H9 (cell line): ENCODE measurements around the gene CHAC2. TPM values are rescaled to one million over a fixed set of nuclear protein-coding genes. Genes with fewer than 3 reads are reported as not detected.
A peak's percentile ranks its signal among the peaks of the same experiment; 100 is the strongest.

ENCODE experiments used
- DNase-seq: peaks from one replicate; pipeline ENCODE4 v3.0.0-alpha.2; 2017
- H2AFZ ChIP-seq: one replicate; pipeline ENCODE4 v1.6.1; 2013; ENCODE audit warnings: mild to moderate bottlenecking, low read length, control low read depth, moderate library complexity
- H2AK5ac ChIP-seq: 2 replicates; pipeline ENCODE4 v1.6.1; 2013; ENCODE audit warnings: low read length, control low read depth, mixed read lengths; ENCODE audit not compliant: insufficient read length
- H2BK120ac ChIP-seq: one replicate; pipeline ENCODE4 v1.6.1; 2013; ENCODE audit warnings: low read depth, mild to moderate bottlenecking, low read length, control low read depth, inconsistent platforms; ENCODE audit not compliant: poor library complexity, severe bottlenecking
- H2BK12ac ChIP-seq: 2 replicates; pipeline ENCODE4 v1.6.1; 2013; ENCODE audit warnings: low read length, control low read depth, mixed read lengths, low read depth; ENCODE audit not compliant: insufficient read length
- H2BK15ac ChIP-seq: 2 replicates; pipeline ENCODE4 v1.6.1; 2013; ENCODE audit warnings: low read depth, low read length, control low read depth
- H2BK20ac ChIP-seq: one replicate; pipeline ENCODE4 v1.6.1; 2013; ENCODE audit warnings: low read depth, mild to moderate bottlenecking, low read length, control low read depth, inconsistent platforms; ENCODE audit not compliant: poor library complexity, severe bottlenecking
- H2BK5ac ChIP-seq: 2 replicates; pipeline ENCODE4 v1.6.1; 2013; ENCODE audit warnings: low read length, control low read depth, mixed read lengths; ENCODE audit not compliant: insufficient read length
- H3K14ac ChIP-seq: 2 replicates; pipeline ENCODE4 v1.6.1; 2013; ENCODE audit warnings: low read length, control low read depth; ENCODE audit not compliant: insufficient read depth
- H3K18ac ChIP-seq: 2 replicates; pipeline ENCODE4 v1.6.1; 2013; ENCODE audit warnings: low read depth, mild to moderate bottlenecking, mixed read lengths, low read length, control low read depth; ENCODE audit not compliant: insufficient read length
- H3K23ac ChIP-seq: 2 replicates; pipeline ENCODE4 v1.6.1; 2013; ENCODE audit warnings: low read length, control low read depth, mixed read lengths, low read depth; ENCODE audit not compliant: insufficient read length
- H3K23me2 ChIP-seq: 2 replicates; pipeline ENCODE4 v1.6.1; 2013; ENCODE audit warnings: low read depth, mild to moderate bottlenecking, mixed read lengths, low read length, control low read depth; ENCODE audit not compliant: insufficient read length, poor library complexity, severe bottlenecking
- H3K27ac ChIP-seq: 2 replicates; pipeline ENCODE4 v1.5.1; 2013; ENCODE audit warnings: low read length, control low read depth, mixed read lengths, low read depth; ENCODE audit not compliant: insufficient read length
- H3K27me3 ChIP-seq: 2 replicates; pipeline ENCODE4 v1.6.1; 2013; ENCODE audit warnings: low read length, control low read depth, inconsistent platforms; ENCODE audit not compliant: insufficient read depth
- H3K4ac ChIP-seq: 2 replicates; pipeline ENCODE4 v1.6.1; 2013; ENCODE audit warnings: low read depth, mild to moderate bottlenecking, control low read depth, inconsistent platforms, low read length, moderate library complexity
- H3K4me1 ChIP-seq: 2 replicates; pipeline ENCODE4 v1.6.1; 2013; ENCODE audit warnings: low read length, control low read depth, inconsistent platforms; ENCODE audit not compliant: insufficient read depth
- H3K4me2 ChIP-seq: 2 replicates; pipeline ENCODE4 v1.6.1; 2013; ENCODE audit warnings: low read length, control low read depth, mixed read lengths; ENCODE audit not compliant: insufficient read length, insufficient read depth
- H3K56ac ChIP-seq: 2 replicates; pipeline ENCODE4 v1.6.1; 2013; ENCODE audit warnings: low read depth, mild to moderate bottlenecking, mixed read lengths, low read length, control low read depth; ENCODE audit not compliant: insufficient read length
- H3K79me1 ChIP-seq: 2 replicates; pipeline ENCODE4 v1.6.1; 2013; ENCODE audit warnings: low read depth, mild to moderate bottlenecking, moderate library complexity, low read length, control low read depth, inconsistent platforms; ENCODE audit not compliant: insufficient read depth, poor library complexity, severe bottlenecking
- H3K79me2 ChIP-seq: 2 replicates; pipeline ENCODE4 v1.6.1; 2013; ENCODE audit warnings: low read length, control low read depth, inconsistent platforms; ENCODE audit not compliant: insufficient read depth
- H3K9ac ChIP-seq: 2 replicates; pipeline ENCODE4 v1.6.1; 2013; ENCODE audit warnings: low read length, control low read depth, mixed read lengths; ENCODE audit not compliant: insufficient read length; ENCODE audit errors: extremely low read depth
- H3K9me3 ChIP-seq: one replicate; pipeline ENCODE4 v1.6.1; 2013; ENCODE audit warnings: low read depth, low read length, inconsistent platforms; ENCODE audit not compliant: control insufficient read depth
- H3T11ph ChIP-seq: one replicate; pipeline ENCODE4 v1.6.1; 2013; ENCODE audit warnings: mild to moderate bottlenecking, low read length, control low read depth, inconsistent platforms
- H4K20me1 ChIP-seq: one replicate; pipeline ENCODE4 v1.6.1; 2013; ENCODE audit not compliant: control insufficient read depth, insufficient read length, insufficient read depth
- H4K5ac ChIP-seq: 2 replicates; pipeline ENCODE4 v1.6.1; 2013; ENCODE audit warnings: low read depth, mild to moderate bottlenecking, mixed read lengths, low read length, control low read depth; ENCODE audit not compliant: insufficient read length
- H4K8ac ChIP-seq: replicated peaks from 2 replicates; pipeline ENCODE4 v1.6.1; 2013; ENCODE audit warnings: low read length, control low read depth, mixed read lengths, low read depth; ENCODE audit not compliant: insufficient read length
- H4K91ac ChIP-seq: 2 replicates; pipeline ENCODE4 v1.6.1; 2013; ENCODE audit warnings: low read depth, mild to moderate bottlenecking, moderate library complexity, mixed read lengths, low read length, control low read depth; ENCODE audit not compliant: insufficient read length
- H3K27ac Mint-ChIP-seq, 3 experiments: 2 replicates in 2 of 3; 3 replicates in 1 of 3; pipeline ENCODE4 v1.8.0; 2020 to 2021; ENCODE audit warnings: mixed read lengths in 3 of 3, mild to moderate bottlenecking in 1 of 3, moderate library complexity in 1 of 3
- H3K27me3 Mint-ChIP-seq: 2 replicates; pipeline ENCODE4 v1.8.0; 2021; ENCODE audit warnings: low read depth, mild to moderate bottlenecking, moderate library complexity, mixed read lengths
- H3K36me3 Mint-ChIP-seq, 3 experiments: 2 replicates in 2 of 3; 3 replicates in 1 of 3; pipeline ENCODE4 v1.8.0; 2020 to 2021; ENCODE audit warnings: low read depth in 3 of 3, mixed read lengths in 3 of 3; ENCODE audit not compliant: insufficient read depth in 1 of 3
- H3K4me1 Mint-ChIP-seq, 2 experiments: 2 replicates each; pipeline ENCODE4 v1.8.0; 2020; ENCODE audit warnings: mixed read lengths in 2 of 2
- H3K4me3 Mint-ChIP-seq, 2 experiments: 2 replicates in 1 of 2; 3 replicates in 1 of 2; pipeline ENCODE4 v1.8.0; 2020 to 2021; ENCODE audit warnings: mild to moderate bottlenecking in 2 of 2, mixed read lengths in 2 of 2, moderate library complexity in 1 of 2
- H3K9me3 Mint-ChIP-seq, 2 experiments: 2 replicates in 1 of 2; 3 replicates in 1 of 2; pipeline ENCODE4 v1.8.0; 2020; ENCODE audit warnings: mild to moderate bottlenecking in 2 of 2, mixed read lengths in 2 of 2, moderate library complexity in 1 of 2
- WGBS: extraction: QIAGEN DNeasy Blood & Tissue Kit; methylation state at CpG from one replicate; pipeline ENCODE4 v1.1.7; 2013; ENCODE audit warnings: missing lambda C conversion rate, low lambda C conversion rate, mixed read lengths; ENCODE audit not compliant: insufficient read length; ENCODE audit errors: extremely low coverage; 5-methylcytosine and 5-hydroxymethylcytosine counted together
- total RNA-seq: library from RNA; stranded (reverse); gene quantifications from 2 replicates; pipeline ENCODE4 v1.2.1, GENCODE V29; 2021
- TF ChIP-seq, protein P1 (sequence below): fragments of 200-600 bp; sonication (generic); conservative IDR thresholded peaks from 3 replicates; pipeline ENCODE4 v1.8.0; 2021; ENCODE audit warnings: antibody characterized with exemption, mild to moderate bottlenecking

Gene CHAC2
- total RNA-seq, 1 experiment from 2014 or later: 11.3 TPM

GRCh38 chr2:53725662-53726061, 41.9 kb upstream of the CHAC2 start:
- Histone ChIP-seq H2BK5ac (no peak overlapping the region), H3K27ac (no peak overlapping the region), H3K4me1 (no peaks in the 10 kb centered on the region), H3K9ac (no peak overlapping the region), H4K20me1 (no peaks in the 10 kb centered on the region), H3K4me2 (no peak overlapping the region), H3K27me3 (no peaks in the 10 kb centered on the region), H2BK20ac (no peak overlapping the region), H3K14ac (no peak overlapping the region), H3K4ac (no peak overlapping the region), H4K91ac (no peak overlapping the region), H3K23me2 (no peaks in the 10 kb centered on the region), H3T11ph (no peak overlapping the region), H2BK15ac (no peak overlapping the region), H4K8ac (no peak overlapping the region), H2AK5ac (no peak overlapping the region), H3K9me3 (no peaks in the 10 kb centered on the region), H3K56ac (no peak overlapping the region), H3K23ac (no peak overlapping the region), H2BK12ac (no peak overlapping the region), H4K5ac (no peak overlapping the region), H3K79me2 (no peaks in the 10 kb centered on the region), H3K18ac (no peak overlapping the region), H2BK120ac (no peak overlapping the region), H3K79me1 (no peaks in the 10 kb centered on the region), H2AFZ (no peak overlapping the region)
- H3K27ac Mint-ChIP-seq: peak overlapping the region in 1 of 3 experiments; percentile 40; a peak in 2 of 7 replicates
- no peaks in the 10 kb centered on the region for H3K27me3 Mint-ChIP-seq
- peaks cover 9% of the 10 kb centered on the region in 2 experiments for H3K4me1 Mint-ChIP-seq
- peaks cover 17 to 27% (median 23%) of the 10 kb centered on the region in 3 experiments for H3K36me3 Mint-ChIP-seq
- H3K9me3 Mint-ChIP-seq: peaks cover 2 to 3% of the 10 kb centered on the region in 2 experiments; a peak in 4 of 5 replicates
- no peak overlapping the region for H3K4me3 Mint-ChIP-seq
- no CpG with 5 or more reads among the region's 4 CpGs for WGBS
- no peak for DNase-seq
- TF ChIP-seq, protein P1, sequence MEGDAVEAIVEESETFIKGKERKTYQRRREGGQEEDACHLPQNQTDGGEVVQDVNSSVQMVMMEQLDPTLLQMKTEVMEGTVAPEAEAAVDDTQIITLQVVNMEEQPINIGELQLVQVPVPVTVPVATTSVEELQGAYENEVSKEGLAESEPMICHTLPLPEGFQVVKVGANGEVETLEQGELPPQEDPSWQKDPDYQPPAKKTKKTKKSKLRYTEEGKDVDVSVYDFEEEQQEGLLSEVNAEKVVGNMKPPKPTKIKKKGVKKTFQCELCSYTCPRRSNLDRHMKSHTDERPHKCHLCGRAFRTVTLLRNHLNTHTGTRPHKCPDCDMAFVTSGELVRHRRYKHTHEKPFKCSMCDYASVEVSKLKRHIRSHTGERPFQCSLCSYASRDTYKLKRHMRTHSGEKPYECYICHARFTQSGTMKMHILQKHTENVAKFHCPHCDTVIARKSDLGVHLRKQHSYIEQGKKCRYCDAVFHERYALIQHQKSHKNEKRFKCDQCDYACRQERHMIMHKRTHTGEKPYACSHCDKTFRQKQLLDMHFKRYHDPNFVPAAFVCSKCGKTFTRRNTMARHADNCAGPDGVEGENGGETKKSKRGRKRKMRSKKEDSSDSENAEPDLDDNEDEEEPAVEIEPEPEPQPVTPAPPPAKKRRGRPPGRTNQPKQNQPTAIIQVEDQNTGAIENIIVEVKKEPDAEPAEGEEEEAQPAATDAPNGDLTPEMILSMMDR: no peak
